GM18870 (cell line): ENCODE data around the gene SPOCK3.

Experiments used
- ATAC-seq: cut with Tn5 transposase; IDR thresholded peaks from one replicate; pipeline ENCODE4 v1.9.1; 2021; ENCODE audit warnings: moderate library complexity; ENCODE audit not compliant: unreplicated experiment

Gene SPOCK3

GRCh38 chr4:166688835-166689234, 545.5 kb downstream of the SPOCK3 start:
- no peak for ATAC-seq

DNA sequence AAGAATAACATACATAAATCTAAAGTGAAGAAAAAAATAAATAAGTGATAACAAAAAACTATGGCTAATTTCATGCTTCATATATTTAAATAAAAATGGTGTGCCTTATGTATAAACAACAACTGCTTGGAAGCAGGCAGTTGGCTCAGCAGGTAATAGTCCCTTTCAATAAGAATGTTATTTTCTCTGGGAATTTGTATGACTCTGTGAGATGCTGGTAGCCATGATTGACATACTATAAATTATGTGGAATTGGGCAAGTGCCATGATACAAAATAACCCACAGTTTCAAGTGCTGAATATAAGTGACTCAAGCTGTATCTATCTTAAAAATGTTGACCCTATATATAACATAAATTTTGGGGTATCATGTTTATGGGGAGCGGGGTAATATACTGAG, 546.5 kb downstream of the SPOCK3 start:
- no peak for ATAC-seq
